DMS114 treated with DMSO at 0.1 percent for 48 hours (cell line): Measurements from ENCODE around the gene IGFBP4.

ENCODE experiments used
- DNase-seq: peaks from one replicate; lab custom pipeline; 2025; ENCODE audit not compliant: unreplicated experiment; lab: John Stamatoyannopoulos, UW

IGFBP4 gene

GRCh38 chr17:40431231-40431602, 12.0 kb upstream of the IGFBP4 start:
- DNase-seq, result no peak

- DNase-seq, result no peak
Measured at GRCh38 chr17:40432864-40433528, 10.3 kb upstream of the IGFBP4 start.

GRCh38 chr17:40433551-40434415, 9.5 kb upstream of the IGFBP4 start:
- peak; percentile 6 for DNase-seq

- no peak for DNase-seq
Measured at GRCh38 chr17:40436636-40437035, 6.6 kb upstream of the IGFBP4 start.

GRCh38 chr17:40437095-40437732, 6.0 kb upstream of the IGFBP4 start:
- no peak for DNase-seq

- no peak for DNase-seq
Measured at GRCh38 chr17:40440166-40440565, 3.1 kb upstream of the IGFBP4 start.

GRCh38 chr17:40442392-40443195, 656 bp upstream of the IGFBP4 start:
- peak; percentile 26 for DNase-seq

GRCh38 chr17:40443988-40444899, 994 bp downstream of the IGFBP4 start:
- DNase-seq, result no peak

- peak; percentile 6 for DNase-seq
Measured at GRCh38 chr17:40445751-40446468, 2.7 kb downstream of the IGFBP4 start.

- DNase-seq, result no peak
Measured at GRCh38 chr17:40447148-40447644, 3.9 kb downstream of the IGFBP4 start.

GRCh38 chr17:40447806-40448205, 4.6 kb downstream of the IGFBP4 start:
- DNase-seq, result no peak

GRCh38 chr17:40448213-40448638, 5.0 kb downstream of the IGFBP4 start:
- no peak for DNase-seq

- DNase-seq, result no peak
Measured at GRCh38 chr17:40448639-40449261, 5.5 kb downstream of the IGFBP4 start.

GRCh38 chr17:40450175-40450574, 6.9 kb downstream of the IGFBP4 start:
- no peak for DNase-seq

- DNase-seq, result no peak
Measured at GRCh38 chr17:40451420-40451819, 8.2 kb downstream of the IGFBP4 start.

- no peak for DNase-seq
Measured at GRCh38 chr17:40452216-40452787, 9.1 kb downstream of the IGFBP4 start.

- no peak for DNase-seq
Measured at GRCh38 chr17:40452921-40453378, 9.7 kb downstream of the IGFBP4 start.

GRCh38 chr17:40453881-40454612, 10.8 kb downstream of the IGFBP4 start:
- no peak for DNase-seq
